ENCODE measurements around the gene CELF3.

Gene CELF3

DNA sequence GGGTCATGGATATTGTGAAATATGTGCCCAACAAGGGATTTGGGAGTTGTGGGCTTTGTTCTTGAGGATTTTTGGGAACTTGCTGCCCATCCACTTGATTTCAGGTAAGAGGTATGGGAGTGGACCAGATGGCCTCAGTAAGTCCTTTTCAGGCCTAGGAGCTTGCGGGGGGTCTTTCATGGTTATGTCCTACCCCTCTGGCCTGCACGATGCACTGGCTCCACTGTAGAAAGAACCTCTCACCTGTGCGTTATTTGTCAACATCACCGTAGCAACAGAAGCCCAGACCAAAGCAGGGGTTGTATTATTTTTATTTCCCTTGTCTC is 13.3 kb upstream of the CELF3 start:
- in situ Hi-C loops (cut with MboI; ENCODE audit: low pct_unique_long_range_greater_than_20kb, low sequenced_read_pairs, unreplicated experiment): loop anchor here (10.0 kb wide), 1 partner anchor 135 kb away; no protein-coding TSS in a partner anchor
- no peak for DNase-seq (ENCODE audit: low spot score)
- TF ChIP-seq, protein P1, sequence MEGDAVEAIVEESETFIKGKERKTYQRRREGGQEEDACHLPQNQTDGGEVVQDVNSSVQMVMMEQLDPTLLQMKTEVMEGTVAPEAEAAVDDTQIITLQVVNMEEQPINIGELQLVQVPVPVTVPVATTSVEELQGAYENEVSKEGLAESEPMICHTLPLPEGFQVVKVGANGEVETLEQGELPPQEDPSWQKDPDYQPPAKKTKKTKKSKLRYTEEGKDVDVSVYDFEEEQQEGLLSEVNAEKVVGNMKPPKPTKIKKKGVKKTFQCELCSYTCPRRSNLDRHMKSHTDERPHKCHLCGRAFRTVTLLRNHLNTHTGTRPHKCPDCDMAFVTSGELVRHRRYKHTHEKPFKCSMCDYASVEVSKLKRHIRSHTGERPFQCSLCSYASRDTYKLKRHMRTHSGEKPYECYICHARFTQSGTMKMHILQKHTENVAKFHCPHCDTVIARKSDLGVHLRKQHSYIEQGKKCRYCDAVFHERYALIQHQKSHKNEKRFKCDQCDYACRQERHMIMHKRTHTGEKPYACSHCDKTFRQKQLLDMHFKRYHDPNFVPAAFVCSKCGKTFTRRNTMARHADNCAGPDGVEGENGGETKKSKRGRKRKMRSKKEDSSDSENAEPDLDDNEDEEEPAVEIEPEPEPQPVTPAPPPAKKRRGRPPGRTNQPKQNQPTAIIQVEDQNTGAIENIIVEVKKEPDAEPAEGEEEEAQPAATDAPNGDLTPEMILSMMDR (IDR thresholded peaks at IDR 0.05; ENCODE audit: extremely low read depth, insufficient read depth, missing control alignments): no peak

DNA sequence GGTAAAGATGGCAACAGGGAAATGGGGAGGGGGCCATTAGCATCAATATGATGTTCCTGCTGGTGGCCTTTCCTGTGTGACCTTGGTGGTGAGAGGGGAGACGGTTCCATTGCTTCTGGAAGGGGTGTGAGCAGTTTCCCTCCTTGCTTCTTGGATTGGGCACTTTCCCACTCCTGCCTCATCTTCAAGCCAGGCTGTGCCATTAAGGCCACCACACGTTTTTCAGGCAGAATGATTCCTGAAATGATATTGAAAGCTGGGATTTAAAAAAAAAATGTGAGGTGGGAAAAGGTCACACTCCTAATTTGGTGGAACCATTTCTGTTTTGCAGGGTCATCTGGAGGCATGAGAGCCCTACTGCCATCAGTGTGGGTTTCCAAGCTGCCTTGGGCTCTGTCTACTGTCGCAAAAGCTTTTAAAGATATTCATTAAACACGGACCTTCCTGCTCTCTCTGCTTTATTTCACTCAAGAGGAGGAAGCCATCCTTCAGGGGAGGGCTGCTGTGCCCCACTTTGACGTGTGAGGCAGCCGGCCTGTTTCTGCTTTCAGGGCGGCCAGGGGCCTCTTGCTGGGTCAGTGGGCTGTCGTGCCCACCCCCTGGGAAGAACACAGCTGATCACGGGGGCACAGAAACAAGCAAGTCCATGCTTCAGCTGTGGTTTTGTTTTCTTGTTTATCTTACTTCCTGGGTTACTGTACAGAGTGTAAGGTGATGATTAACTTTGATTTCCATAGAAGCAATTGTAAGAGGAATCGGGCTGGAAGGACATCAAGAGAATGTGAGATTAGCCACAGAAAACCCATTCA is 12.8 kb upstream of the CELF3 start:
- in situ Hi-C loops (cut with MboI; ENCODE audit: low pct_unique_long_range_greater_than_20kb, low sequenced_read_pairs, unreplicated experiment): no loop called here
- TF ChIP-seq, protein P1 (IDR thresholded peaks at IDR 0.05; ENCODE audit: extremely low read depth, insufficient read depth, missing control alignments): no peak
- DNase-seq (ENCODE audit: low spot score): peak; percentile 4

DNA sequence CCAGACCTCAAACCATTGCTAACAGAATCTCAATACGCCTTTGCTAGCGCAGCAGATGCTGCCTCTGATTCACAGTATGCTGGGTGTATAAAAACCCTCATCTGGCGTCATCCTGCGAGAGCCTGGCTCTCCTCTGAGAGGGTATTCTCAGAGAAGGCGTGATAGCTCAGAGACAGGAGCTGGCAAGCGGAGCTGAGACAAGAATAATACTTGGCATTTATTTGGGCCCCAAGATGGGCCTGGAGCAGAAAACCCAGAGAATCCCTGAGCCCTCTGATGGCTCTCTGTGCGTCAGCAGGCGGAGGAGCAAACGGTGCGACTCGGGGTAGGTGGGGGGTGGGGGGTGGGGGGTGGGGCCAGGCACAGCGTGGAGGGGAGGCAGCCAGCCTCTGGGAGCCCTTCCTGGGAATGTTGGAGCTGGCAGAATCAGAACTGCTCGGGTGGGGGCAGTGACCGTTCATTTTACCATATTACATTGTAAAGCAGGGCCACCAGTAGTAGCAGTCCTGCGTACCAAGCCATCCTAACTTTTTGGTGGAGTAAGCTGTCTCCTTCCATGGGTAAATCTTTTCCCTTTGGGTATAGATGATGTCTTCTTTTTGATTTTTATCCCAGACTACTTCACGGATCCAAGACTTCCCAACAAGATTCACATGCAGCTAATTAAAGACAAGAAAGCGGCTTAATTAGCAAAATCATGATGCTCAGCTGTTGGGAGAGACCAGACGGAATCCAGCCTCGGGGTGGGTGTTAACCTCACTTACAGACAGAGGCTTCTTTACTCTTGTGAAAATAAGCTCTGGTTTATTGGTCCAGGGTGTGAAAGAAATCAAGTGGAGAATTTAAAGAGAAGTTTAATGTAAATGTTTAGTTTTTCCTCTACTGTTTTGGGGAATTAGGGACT is 11.8 kb upstream of the CELF3 start:
- TF ChIP-seq, protein P1 (IDR thresholded peaks at IDR 0.05; ENCODE audit: extremely low read depth, insufficient read depth, missing control alignments): no peak
- no peak for DNase-seq (ENCODE audit: low spot score)
- in situ Hi-C loops (cut with MboI; ENCODE audit: low pct_unique_long_range_greater_than_20kb, low sequenced_read_pairs, unreplicated experiment): no loop called here

DNA sequence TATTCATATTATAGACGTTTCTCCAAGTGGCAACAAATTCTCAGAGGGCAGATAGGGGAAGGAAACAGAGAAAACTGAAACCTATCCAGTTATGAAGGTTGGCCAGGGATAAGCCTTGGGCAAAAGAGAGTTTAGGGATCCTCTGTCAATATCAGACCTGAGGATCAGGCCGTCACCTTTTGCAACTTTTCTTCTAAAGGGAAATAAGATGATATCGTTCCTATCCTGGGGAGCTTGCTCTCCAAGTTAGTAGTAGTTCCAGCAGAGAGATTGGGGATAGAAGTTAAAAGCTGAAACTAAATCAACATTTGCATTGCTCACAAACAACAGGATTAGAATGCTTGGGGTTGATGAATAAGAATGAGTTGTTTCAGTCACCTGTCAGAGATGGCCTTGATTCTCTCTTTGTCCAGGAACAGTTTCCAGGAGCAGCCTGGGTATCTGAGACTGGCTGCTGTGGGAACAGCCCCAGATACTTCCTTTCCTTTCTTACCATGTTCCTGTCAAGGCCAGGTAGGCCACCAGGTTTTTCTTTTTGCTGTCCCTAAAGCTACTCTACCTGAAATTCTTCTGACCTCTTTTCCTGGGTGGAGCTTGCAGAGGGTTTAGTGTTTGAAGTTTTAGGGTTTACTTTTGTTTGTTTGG is 7.2 kb upstream of the CELF3 start:
- TF ChIP-seq, protein P1 (IDR thresholded peaks at IDR 0.05; ENCODE audit: extremely low read depth, insufficient read depth, missing control alignments): no peak
- in situ Hi-C loops (cut with MboI; ENCODE audit: low pct_unique_long_range_greater_than_20kb, low sequenced_read_pairs, unreplicated experiment): no loop called here
- DNase-seq (ENCODE audit: low spot score): peak; percentile 3

DNA sequence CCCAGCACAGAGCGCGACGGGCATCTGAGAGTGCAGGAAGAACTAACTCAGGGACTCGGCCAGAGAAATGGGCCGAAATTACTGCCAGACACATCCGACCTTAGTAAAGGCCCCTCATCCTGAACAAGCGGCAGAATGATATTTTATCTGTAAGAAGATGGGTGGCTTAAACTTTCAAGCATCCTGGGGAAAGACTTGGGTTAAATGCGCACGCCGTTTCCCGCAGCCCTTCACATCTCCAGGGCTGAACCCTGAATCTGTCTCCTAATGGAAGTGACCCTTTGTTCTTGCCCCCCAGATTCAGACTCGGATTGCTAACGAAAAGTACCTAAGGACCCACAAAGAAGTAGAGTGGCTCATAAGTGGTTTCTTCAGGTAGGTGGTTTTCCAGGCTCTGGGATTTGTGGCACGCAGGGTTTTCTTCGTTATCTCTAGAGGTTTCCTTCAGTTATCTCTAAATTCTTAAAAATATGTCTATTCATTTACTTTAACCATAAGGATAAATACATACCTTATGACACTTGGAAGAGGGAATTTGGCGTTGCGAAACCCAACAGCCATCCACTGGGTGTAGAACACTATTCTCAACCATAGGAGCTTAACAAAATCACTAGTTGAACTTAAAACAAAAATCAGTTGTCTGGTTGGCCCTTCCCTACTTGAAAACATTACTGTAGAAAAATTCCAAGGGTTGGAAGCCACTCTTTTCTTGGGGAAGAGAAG is 5.3 kb upstream of the CELF3 start:
- in situ Hi-C loops (cut with MboI; ENCODE audit: low pct_unique_long_range_greater_than_20kb, low sequenced_read_pairs, unreplicated experiment): no loop called here
- no peak for DNase-seq (ENCODE audit: low spot score)
- TF ChIP-seq, protein P1 (IDR thresholded peaks at IDR 0.05; ENCODE audit: extremely low read depth, insufficient read depth, missing control alignments): no peak

Data from GM13977 (cell line).